ENCODE data around the gene MON1A.
A peak's percentile ranks its signal among the peaks of the same experiment; 100 is the strongest.
"Not testable (repeated sequence)": the region's sequence is repeated elsewhere in the genome, so short reads cannot be mapped to it uniquely, and the experiment has no call there.

MON1A gene

GRCh38 chr3:49925485-49925884, 4.1 kb downstream of the MON1A start:
- DNase-seq = peak in 3 of 10 donors; percentile 8 to 31 (median 21)
- intact Hi-C loops (cut with DNase I) = no loop called here

- DNase-seq = peak in 1 of 10 donors; percentile 0
- intact Hi-C loops (cut with DNase I) = no loop called here
These were observed 4.9 kb downstream of the MON1A start for GRCh38 chr3:49924683-49925082.

GRCh38 chr3:49917806-49918590, 11.6 kb downstream of the MON1A start:
- intact Hi-C loops (cut with DNase I) = not testable (repeated sequence)

GRCh38 chr3:49916686-49917085, 12.9 kb downstream of the MON1A start:
- no peak for DNase-seq
- intact Hi-C loops (cut with DNase I) = no loop called here

More at GRCh38 chr3:49917806-49918590, 11.6 kb downstream of the MON1A start:
- DNase-seq = peak in 2 of 10 donors; percentile 6 to 60

GRCh38 chr3:49914906-49915305, 14.7 kb downstream of the MON1A start:
- intact Hi-C loops (cut with DNase I) = no loop called here
- DNase-seq = no peak

GRCh38 chr3:49912881-49913281, 16.7 kb downstream of the MON1A start:
- peak in 1 of 10 donors; percentile 80 for DNase-seq
- intact Hi-C loops (cut with DNase I) = no loop called here

GRCh38 chr3:49911611-49912010, 18.0 kb downstream of the MON1A start:
- intact Hi-C loops (cut with DNase I) = no loop called here

GRCh38 chr3:49911124-49911420, 18.5 kb downstream of the MON1A start:
- intact Hi-C loops (cut with DNase I) = no loop called here
- DNase-seq = no peak

More at GRCh38 chr3:49911611-49912010, 18.0 kb downstream of the MON1A start:
- DNase-seq = no peak

- intact Hi-C loops (cut with DNase I) = no loop called here
- DNase-seq = peak in 1 of 10 donors; percentile 80
These were observed 19.0 kb downstream of the MON1A start for GRCh38 chr3:49910409-49911123.

GRCh38 chr3:49908373-49909199, 21.0 kb downstream of the MON1A start:
- no peak for DNase-seq
- intact Hi-C loops (cut with DNase I) = loop anchor here (10.0 kb wide), 1 partner anchor 204 kb away; no protein-coding TSS in a partner anchor

- intact Hi-C loops (cut with DNase I) = loop anchor here (2.0 to 10.0 kb wide), 2 partner anchors 103 to 201 kb away; partner anchors contain the start of gene INKA1
- DNase-seq = peak in 9 of 10 donors; percentile 23 to 94 (median 62)
These were observed 23.4 kb downstream of the MON1A start for GRCh38 chr3:49906073-49906743.

- intact Hi-C loops (cut with DNase I) = loop anchor here (5.0 to 10.0 kb wide), 2 partner anchors 62 to 200 kb away; no protein-coding TSS in a partner anchor
- DNase-seq = not testable (repeated sequence)
These were observed 25.2 kb downstream of the MON1A start for GRCh38 chr3:49904448-49904847.

GRCh38 chr3:49903451-49904424, 25.9 kb downstream of the MON1A start, which contains the start of gene MST1R:
TSS of gene MST1R (minus strand) at chr3:49903873. CDS start at chr3:49903609, 264 bp downstream.
- DNase-seq = no peak
- intact Hi-C loops (cut with DNase I) = loop anchor here (5.0 to 10.0 kb wide), 2 partner anchors 61 to 199 kb away; no protein-coding TSS in a partner anchor

GRCh38 chr3:49902511-49903345, 26.9 kb downstream of the MON1A start:
- intact Hi-C loops (cut with DNase I) = loop anchor here (5.0 to 10.0 kb wide), 2 partner anchors 60 to 198 kb away; no protein-coding TSS in a partner anchor
- DNase-seq = peak in 1 of 10 donors; percentile 86

GRCh38 chr3:49901366-49902339, 28.0 kb downstream of the MON1A start:
- DNase-seq = no peak
- intact Hi-C loops (cut with DNase I) = loop anchor here (5.0 to 10.0 kb wide), 2 partner anchors 59 to 197 kb away; no protein-coding TSS in a partner anchor

GRCh38 chr3:49900491-49901153, 29.0 kb downstream of the MON1A start:
- peak in 2 of 10 donors; percentile 27 to 88 for DNase-seq
- intact Hi-C loops (cut with DNase I) = loop anchor here (5.0 to 10.0 kb wide), 2 partner anchors 58 to 196 kb away; no protein-coding TSS in a partner anchor

Data from posterior cingulate gyrus (tissue), 11 donors.